NCI-H69 (cell line): ENCODE data around the gene SLC16A12.
A peak's percentile ranks its signal among the peaks of the same experiment; 100 is the strongest.
"Not testable (repeated sequence)": the region's sequence is repeated elsewhere in the genome, so short reads cannot be mapped to it uniquely, and the experiment has no call there.

Experiments
- DNase-seq: peaks from one replicate; lab custom pipeline; 2025; lab: John Stamatoyannopoulos, UW

SLC16A12 gene

DNA sequence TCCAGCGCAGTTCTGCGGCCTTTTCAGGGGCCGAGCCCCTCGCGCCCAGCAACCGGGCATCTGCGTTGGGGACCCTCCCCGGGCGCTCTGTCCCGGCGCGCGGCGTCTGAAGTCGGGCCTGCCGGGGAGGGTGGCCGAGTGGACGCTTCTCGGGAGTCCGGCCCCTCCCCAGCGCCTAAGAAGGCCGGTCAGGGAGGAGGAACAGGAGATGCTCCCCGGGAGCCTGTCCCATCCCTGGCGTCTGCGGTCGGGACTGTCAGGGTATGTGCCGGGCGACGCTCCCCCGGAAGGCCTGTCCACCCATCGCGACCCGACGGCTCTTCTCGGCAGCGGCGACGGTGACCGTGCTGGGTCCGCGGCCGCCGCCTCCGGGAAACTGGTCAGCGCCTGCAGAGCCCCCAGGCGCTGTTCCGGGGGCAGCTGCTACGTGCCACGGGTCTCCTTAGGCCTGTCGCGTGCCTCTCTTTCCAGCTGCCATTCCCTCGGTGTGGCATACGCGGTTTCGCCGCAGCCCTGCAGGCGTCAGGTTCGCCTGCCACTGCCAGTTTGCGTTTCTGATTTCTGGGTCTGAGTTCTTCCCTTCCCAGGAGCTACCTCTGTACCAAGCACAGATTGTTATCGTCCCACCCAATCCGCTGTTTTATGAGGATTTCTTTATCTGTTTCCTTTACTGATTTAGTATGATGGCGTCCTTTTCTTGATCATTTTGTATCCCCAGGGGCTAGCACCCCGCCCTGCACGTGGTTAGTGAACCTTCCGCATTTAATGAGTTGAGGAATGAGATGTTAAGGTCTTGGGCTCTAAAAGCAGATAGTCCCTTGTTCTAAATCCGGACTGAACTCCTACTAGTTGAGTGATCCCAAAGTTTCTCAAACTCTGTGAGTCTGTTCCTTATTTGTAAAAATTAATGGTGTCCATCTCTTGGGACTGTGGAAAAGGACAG is 120.2 kb downstream of the SLC16A12 start:
- DNase-seq: peak; percentile 46

DNA sequence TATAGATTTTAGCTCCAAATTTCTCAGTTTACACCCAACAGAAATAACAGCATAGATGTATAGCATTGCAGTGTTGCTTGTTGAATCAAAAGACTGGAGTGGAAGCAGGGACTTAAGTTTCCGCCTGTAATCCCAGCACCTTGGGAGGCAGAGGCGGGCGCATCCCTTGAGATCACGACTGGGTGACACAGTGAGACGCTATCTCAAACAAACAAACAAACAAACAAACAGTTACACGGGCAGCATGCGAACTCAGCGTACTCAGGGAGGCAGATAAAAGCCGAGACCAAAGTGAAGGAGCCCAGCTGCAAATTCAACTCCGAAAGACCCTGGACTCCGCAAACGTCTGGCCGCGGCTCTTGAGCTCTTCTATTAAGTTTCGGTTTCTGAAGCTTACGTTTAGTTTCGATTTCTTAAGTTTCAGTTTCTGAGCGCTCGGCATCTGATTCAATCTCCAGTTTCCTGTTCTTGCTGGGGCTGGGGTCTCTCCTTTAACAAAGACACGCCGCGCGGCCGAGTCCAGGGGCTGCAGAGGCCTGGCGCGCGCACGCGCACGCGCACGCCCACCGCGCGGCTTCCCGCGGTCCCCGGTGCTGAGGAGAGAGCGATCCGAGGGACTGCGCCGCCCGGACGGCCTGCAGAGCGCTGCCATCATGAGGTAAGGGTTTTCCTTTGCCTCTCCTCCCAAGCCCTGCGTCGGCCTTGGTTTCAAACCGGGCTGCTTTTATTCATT is 121.1 kb downstream of the SLC16A12 start, which contains the start of gene IFIT5:
Gene IFIT5 (plus strand): TSS at position 423 of the 733 bp plus-strand sequence. CDS start 231 bp downstream, at position 654.
- peak; percentile 71 for DNase-seq

DNA sequence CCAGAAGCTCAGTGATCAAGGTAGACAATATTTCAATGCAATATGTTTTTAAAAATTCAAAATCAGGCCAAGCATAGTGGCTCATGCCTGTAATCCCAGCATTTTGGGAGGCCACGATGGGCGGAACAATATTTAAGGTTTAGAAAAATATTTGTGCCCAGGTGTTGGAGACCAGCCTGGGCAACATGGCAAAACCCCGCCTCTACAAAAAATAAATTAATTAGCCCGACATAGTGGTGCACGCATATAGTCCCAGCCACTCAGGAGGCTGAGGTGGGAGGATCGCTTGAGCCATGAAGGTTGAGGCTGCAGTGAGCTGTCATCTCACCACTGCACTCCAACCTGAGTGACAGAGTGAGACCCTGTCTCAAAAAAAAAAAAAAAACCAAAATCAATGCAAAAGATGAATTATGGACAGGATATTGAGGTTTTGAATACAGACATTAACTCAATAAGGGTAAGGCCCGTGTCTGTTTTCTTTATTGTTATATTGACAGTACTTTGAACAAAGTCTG is 121.9 kb downstream of the SLC16A12 start:
- no peak for DNase-seq

DNA sequence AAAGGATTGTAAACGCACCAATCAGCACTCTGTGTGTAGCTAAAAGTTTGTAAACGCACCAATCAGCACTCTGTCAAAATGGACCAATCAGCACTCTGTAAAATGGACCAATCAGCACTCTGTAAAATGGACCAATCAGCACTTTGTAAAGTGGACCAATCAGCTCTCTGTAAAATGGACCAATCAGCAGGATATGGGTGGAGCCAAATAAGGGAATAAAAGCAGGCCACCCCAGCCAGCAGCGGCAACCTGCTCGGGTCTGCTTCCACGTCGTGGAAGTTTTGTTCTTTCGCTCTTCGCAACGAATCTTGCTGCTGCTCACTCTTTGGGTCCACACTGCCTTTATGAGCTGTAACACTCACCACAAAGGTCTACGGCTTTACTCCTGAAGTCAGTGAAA is 123.1 kb downstream of the SLC16A12 start:
- DNase-seq: not testable (repeated sequence)

DNA sequence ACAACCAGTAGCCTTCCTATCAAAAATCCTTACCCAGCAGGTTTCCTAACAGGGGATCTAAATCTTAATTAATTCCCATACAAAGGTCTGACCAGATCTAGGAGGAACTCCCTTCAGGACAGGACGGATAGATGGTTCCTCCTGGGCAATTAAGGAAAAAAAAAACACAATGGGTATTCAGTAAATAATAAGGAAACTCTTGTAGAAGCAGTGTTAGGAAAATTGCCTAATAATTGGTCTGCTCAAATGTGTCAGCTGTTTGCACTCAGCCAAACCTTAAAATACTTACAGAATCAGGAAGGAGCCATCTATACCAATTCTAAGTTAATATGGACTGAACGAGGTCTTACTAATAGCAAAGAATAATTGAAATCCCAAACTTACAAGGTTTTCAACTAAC is 124.3 kb downstream of the SLC16A12 start:
- not testable (repeated sequence) for DNase-seq

DNA sequence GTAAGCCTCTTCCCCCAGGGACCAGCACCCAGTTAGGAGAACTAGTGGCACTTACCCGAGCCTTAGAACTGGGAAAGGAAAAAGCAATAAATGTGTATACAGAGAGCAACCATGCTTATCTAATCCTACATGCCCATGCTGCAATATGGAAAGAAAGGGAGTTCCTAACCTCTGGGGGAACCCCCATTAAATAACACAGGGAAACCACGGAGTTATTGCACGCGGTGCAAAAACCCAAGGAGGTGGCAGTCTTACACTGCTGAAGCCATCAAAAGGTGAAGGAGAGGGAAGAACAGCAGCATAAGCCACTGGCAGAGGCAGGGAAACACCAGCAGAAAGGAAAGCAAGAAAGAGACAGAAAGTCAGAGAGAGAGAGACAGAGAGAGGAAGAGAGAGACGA is 124.8 kb downstream of the SLC16A12 start:
- DNase-seq: not testable (repeated sequence)

DNA sequence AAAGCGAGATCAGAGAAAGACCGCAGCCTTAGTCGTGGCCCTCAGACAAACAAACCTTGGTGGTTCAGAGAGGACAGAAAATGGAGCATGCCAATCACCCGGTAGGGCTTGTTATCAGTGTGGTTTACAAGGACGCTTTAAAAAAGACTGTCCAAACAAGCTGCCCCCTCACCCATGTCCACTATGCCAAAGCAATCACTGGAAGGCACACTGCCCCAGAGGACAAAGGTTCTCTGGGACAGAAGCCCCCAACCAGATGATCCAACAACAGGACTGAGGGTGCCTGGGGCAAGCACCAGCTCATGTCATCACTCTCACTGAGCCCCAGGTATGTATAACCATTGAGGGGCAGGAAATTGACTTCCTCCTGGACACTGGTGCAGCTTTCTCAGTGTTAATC is 126.1 kb downstream of the SLC16A12 start:
- DNase-seq: not testable (repeated sequence)

DNA sequence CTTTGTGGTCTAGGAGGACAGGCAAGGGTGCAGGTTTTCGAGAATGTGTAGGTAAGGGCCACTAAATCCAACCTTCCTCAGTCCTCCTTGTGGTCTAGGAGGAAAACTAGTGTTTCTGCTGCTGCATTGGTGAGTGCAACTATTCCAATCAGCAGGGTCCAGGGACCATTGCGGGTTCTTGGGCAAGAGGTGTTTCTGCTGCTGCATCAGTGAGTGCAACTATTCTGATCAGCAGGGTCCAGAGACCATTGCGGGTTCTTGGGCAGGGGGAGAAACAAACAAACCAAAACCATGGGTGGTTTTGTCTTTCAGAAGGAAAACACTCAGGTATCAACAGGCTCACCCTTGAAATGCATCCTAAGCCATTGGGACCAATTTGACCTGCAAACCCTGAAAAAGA is 127.6 kb downstream of the SLC16A12 start:
- not testable (repeated sequence) for DNase-seq

DNA sequence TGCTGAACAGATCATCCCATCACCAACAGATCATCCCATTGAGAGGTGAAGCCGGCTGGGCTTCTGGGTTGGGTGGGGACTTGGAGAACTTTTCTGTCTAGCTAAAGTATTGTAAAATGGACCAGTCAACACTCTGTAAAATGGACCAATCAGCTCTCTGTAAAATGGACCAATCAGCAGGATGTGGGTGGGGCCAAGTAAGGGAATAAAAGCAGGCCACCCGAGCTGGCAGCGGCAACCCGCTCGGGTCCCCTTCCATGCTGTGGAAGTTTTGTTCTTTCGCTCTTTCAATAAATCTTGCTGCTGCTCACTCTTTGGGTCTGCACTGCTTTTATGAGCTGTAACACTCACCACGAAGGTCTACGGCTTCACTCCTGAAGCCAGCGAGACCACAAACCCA is 129.2 kb downstream of the SLC16A12 start:
- DNase-seq: not testable (repeated sequence)

DNA sequence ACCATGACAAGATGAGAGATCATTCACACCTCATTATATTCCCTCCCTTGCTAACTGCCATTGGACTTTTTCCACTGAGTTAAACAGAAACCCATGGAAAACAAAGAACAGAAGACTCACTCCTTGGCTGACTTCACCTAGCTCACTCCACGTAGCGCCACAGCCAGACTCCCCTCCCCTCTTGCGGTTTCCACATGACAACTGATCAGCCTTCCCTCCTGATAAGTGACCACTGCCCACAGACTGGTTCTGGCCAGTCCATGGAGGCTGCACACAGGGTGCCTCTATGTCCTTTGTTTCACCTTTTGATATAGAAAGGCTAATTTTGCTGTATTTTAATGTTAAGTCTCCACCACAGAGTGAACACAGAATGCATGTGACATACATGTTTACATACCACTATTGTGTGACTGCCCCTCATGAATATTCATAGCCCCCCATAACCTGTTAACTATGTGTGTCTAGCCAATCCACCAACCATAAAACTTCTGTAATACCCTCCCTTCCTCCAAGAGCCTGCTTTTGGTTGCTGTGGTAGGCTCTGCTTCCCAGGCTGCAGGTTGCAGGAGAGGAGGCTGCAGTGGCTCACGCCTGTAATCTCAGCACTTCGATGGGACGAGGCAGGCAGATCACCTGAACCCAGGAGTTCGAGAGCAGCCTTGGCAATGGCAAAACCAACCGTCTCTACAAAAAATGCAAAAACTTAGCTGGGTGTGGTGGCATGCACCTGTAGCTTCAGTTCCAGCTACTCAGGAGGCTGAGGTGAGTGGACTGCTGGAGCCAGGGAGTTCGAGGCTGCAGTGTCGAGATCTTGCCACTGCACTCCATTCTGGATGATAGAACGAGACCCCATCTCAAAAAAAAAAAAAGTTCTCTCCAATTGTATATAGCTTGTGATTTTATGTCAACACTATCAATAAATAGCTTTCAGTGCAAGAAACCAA is 131.0 kb downstream of the SLC16A12 start:
- no peak for DNase-seq

DNA sequence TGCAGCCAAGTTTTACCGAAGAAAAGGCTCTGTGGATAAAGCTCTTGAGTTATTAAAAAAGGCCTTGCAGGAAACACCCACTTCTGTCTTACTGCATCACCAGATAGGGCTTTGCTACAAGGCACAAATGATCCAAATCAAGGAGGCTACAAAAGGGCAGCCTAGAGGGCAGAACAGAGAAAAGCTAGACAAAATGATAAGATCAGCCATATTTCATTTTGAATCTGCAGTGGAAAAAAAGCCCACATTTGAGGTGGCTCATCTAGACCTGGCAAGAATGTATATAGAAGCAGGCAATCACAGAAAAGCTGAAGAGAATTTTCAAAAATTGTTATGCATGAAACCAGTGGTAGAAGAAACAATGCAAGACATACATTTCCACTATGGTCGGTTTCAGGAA is 132.4 kb downstream of the SLC16A12 start:
- no peak for DNase-seq

DNA sequence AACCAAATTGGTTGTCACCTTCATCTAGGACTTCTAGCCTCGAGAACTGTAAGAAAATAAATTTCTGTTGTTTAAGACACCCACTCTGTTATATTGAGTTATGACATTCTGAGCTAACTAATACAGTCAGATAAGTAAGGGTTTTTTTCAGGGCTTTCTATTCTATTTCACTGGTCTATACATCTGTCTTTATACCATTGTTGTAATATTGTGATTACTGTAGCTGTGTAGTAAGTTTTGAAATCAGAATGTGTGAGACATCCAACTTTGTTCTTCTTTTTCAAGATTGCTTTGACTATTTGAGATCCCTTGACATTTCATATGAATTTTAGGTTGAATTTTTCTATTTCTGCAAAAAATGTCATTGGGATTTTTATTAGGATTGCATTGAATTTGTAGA is 135.4 kb downstream of the SLC16A12 start:
- no peak for DNase-seq

DNA sequence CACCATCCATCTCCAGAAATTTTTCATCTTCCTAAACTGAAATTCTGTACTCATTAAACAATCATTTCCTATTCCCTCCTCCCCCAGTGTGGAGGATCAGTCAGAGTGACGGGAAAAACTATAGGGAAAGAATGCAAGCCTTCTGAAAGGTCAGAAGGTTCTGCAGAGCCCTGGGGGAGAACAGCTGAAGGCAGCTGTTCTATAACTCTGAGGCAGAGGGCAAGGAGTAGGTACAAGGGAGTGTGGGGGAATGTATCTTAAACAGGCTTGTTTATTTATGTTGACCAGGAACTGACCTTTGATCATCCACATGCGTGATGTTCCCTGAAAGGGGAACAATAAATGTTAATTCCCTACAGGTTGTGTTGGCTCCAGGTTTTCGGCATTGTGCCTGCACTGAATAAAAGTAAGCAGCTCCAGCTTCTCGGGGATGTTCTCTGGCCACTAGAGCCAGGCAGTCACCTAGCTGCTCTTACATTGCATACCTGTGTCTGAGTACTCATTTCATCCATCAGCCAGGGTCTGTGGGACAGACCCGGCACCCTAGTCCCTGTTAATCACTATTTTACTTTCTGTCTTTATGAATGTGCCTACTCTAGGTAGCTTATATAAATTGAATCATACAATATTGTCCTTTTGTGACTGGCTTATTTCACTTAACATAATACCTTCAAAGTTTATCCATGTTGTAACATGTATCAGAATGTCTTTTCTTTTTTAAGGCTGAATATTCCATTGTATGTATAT is 137.2 kb downstream of the SLC16A12 start:
- DNase-seq: no peak

DNA sequence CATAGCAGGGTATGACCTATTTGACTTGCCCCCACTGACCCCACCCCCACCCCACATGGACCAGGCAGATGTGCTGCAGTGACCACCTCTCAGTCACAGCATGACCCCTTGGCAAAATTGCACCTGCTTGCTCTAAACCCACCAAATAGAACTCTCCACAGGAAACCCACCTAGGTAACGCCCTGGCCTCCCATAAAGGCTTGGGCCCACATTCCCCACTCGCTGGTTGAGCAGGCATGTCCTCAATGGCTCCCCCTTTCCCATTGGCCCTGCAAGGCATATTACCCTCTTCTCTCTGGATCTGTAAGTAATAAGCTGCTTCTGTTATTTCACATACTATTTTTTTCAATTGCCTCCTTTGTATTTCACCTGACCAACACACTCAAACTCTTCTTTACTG is 140.3 kb downstream of the SLC16A12 start:
- no peak for DNase-seq

DNA sequence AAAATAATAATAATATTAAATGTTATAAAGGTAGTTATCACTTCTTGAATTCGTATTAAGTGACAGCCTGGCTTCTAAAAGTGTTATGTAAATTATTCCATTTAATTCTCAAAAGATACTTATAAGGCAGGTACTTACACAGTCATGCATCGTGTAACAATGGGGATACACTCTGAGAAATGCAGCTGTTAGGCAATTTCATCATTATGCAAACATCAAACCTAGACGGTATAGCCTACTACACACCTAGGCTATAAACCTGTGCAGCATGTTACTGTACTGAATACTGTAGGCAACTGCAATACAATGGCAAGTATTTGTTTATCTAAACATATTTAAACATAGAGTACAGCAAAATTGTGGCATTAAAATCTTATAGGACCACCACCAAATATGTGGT is 141.5 kb downstream of the SLC16A12 start:
- DNase-seq: peak; percentile 32

DNA sequence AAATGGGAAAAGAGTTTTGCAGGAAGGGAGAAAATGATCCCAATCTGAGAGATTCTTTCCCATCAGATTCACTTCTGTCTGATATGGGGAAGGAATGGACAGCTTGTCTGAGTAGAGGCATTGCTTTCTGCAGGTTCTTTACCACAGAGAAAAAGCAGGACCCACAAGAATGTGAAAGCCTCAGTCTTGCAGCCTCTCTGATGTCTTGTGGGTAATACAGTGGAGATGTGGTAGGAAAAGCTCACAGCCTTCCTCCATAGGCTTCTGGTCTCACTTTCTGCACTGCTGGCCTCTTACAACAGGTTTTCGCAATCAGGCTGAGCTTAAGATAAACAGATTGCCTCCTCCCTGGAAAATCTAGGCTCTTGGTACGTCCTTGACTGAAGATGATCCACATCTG is 142.4 kb downstream of the SLC16A12 start:
- DNase-seq: no peak

DNA sequence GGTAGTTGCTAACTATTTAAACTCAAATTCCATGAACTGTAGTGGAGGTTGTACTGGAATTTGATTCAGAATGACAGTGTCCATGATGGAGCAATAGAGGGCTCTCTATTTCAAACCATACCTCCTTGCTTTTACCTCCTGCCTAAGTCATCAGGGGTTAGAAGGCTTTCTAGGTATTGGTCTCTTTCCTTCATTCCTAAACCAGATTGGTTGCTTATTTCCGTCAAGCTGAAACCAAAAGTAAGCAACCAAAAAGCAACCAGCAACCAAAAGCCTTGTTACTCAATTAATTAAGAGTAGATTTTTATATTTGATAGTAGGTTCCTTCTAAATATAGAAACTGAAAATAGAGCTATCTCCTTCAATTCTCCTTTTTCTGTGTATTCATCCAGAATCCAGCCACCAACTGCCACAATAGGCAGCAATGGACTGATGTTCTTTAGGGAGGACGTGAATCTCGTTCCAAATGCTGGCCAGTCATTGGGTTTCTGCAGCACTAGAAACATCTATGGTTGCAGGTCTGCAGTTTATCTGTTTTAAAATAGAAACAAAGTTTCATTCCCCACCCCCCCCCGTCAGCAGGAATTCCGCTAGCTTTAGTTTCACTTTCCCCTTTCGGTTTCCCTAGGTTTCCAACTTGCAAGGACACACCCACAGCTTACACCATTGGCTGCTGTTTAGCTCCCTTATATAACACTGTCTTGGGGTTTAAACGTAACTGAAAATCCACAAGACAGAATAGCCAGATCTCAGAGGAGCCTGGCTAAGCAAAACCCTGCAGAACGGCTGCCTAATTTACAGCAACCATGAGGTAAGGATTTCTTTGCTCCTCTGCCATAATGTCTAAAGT is 143.3 kb downstream of the SLC16A12 start, which contains the start of gene IFIT1:
Gene IFIT1 (plus strand): TSS at position 717 of the 850 bp plus-strand sequence. CDS start 90 bp downstream, at position 807.
- DNase-seq: peak; percentile 59

DNA sequence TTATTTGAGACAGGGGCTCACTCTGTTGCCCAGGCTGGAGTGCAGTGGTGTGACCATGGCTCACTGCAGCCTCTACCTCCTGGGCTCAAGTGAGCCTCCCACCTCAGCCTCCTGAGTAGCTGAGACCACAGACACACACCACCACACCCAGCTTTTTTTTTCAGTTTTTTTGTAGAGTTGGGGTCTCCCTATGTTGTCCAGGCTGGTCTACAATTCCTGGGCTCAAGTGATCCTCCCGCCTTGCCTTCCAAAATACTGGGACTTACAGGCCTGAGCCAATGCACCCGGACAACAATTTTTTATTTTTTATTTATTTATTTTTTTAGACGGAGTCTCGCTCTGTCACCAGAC is 144.2 kb downstream of the SLC16A12 start:
- not testable (repeated sequence) for DNase-seq

DNA sequence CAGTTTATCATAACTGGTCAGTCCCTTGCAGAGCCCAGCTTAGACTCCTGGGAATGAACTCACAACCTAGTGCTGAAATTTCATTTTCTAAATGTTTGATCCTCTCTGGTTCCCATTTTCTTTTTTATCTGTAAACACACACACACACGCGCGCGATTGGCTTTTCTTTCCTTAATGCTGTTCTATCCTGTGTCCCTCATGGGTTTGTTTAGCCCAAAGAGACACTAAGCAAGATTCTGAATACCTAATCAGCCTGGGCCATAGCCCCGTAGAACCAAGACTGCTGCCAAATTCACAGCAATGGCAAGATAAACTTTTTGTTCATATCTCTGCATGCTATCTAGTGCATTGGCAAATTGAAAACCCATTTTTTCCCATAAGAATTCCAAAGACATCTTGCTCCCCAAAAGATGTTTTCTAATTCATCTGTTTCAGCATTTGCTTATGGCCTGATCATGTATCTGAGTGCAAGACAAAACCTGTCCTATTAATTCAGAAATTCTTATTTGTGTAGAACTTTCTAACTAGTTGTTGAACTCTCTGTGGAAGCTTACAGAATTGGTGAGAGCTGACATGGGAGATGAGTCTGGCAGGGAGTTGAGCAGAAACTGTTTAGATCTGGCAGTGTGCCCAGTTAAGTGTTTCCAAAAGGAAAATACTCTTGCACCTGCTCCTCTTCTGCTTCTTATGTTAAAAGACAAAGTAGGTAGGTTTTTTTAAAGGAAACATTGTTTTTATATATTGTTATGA is 144.7 kb downstream of the SLC16A12 start:
- peak; percentile 8 for DNase-seq
